Measurements from ENCODE around the gene SLC2A4RG. TPM values are rescaled to one million over a fixed set of nuclear protein-coding genes. Genes with fewer than 3 reads are reported as not detected.
A peak's percentile ranks its signal among the peaks of the same experiment; 100 is the strongest.

The SLC2A4RG gene
- total and polyA plus RNA-seq, 2 of the 13 experiments (the other 11 are each of a cell fraction or from before 2014, with no cell fraction given): 91.4 to 95.9 TPM

DNA sequence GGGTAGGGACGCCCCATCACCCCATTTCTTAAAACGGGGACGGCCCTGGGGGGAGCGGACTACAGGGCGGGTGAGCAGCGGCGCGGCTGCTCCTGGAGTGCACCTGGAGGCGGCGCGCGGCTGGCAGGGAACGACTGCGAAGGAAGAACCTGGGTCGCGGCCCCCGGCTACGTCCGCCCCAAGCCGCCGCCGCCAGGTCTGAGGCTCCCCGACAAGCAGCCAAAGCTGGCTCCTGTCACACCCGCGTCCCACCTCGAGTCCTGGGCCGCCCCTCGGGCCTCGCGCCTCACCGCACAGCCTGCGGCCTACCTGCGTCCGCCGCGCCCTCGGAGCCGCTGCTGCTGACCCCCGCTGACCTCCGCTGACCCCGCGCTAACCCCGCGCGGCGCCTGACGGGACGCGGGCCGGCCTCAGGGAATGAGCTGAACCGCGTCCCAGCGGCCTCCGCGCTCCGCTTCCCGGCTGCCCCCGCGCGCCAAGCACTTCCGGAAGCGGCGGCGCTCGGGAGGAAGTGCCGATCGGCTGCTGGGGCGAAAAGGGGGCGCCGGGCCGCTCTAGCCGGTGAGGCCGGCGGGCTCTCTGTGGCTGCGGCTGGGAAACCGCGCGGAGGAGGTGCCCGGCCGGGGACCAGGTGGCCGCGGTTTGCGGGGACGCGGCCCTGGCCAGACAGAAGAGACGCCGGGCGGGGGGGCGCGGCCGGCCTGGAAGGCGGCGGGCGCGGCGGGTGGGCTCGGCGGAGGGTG is 31.8 kb upstream of the SLC2A4RG start, which contains the start of the genes ARFRP1 and ZGPAT (continued):
- no peak for TF ChIP-seq ZNF383 (CRISPR knock-in tag; IDR thresholded peaks at IDR 0.05; ENCODE audit: borderline replicate concordance)
- peak; percentile 98 for TF ChIP-seq KDM5B (CRISPR knock-in tag; IDR thresholded peaks at IDR 0.05; ENCODE audit: borderline replicate concordance)
- no peak for TF ChIP-seq PHB2 (IDR thresholded peaks at IDR 0.05; ENCODE audit: partially characterized antibody)
- peak; percentile 63; the same call in 1 of the 2 replicates for TF ChIP-seq ZNF770 (CRISPR knock-in tag; IDR thresholded peaks at IDR 0.05)
- TF ChIP-seq GMEB1 (CRISPR knock-in tag; IDR thresholded peaks at IDR 0.05; ENCODE audit: borderline replicate concordance): peak; percentile 97
- TF ChIP-seq, protein P1, sequence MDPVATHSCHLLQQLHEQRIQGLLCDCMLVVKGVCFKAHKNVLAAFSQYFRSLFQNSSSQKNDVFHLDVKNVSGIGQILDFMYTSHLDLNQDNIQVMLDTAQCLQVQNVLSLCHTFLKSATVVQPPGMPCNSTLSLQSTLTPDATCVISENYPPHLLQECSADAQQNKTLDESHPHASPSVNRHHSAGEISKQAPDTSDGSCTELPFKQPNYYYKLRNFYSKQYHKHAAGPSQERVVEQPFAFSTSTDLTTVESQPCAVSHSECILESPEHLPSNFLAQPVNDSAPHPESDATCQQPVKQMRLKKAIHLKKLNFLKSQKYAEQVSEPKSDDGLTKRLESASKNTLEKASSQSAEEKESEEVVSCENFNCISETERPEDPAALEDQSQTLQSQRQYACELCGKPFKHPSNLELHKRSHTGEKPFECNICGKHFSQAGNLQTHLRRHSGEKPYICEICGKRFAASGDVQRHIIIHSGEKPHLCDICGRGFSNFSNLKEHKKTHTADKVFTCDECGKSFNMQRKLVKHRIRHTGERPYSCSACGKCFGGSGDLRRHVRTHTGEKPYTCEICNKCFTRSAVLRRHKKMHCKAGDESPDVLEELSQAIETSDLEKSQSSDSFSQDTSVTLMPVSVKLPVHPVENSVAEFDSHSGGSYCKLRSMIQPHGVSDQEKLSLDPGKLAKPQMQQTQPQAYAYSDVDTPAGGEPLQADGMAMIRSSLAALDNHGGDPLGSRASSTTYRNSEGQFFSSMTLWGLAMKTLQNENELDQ (CRISPR knock-in tag; IDR thresholded peaks at IDR 0.05; ENCODE audit: borderline replicate concordance): 0 out of 2 replicates have a peak, but pooled peaks have one; percentile 21
- TF ChIP-seq TEAD2 (CRISPR knock-in tag; IDR thresholded peaks at IDR 0.05): peak; percentile 90
- no peak for TF ChIP-seq ZBTB1 (CRISPR knock-in tag; IDR thresholded peaks at IDR 0.05; ENCODE audit: borderline replicate concordance)
- peak; percentile 84 for TF ChIP-seq TEF (CRISPR knock-in tag; IDR thresholded peaks at IDR 0.05)
- peak; percentile 35; the same call in 1 of the 2 replicates for TF ChIP-seq SNAI1 (CRISPR knock-in tag; IDR thresholded peaks at IDR 0.05; ENCODE audit: borderline replicate concordance)
- peak; percentile 81 for TF ChIP-seq SIN3B (IDR thresholded peaks at IDR 0.05; ENCODE audit: low read length)
- TF ChIP-seq SP4 (CRISPR knock-in tag; IDR thresholded peaks at IDR 0.05): peak; percentile 66
- TF ChIP-seq ZHX1 (CRISPR knock-in tag; IDR thresholded peaks at IDR 0.05; ENCODE audit: low read depth): peak; percentile 94; the same call in 1 of the 2 replicates
- TF ChIP-seq ZNF615 (CRISPR knock-in tag; IDR thresholded peaks at IDR 0.05; ENCODE audit: borderline replicate concordance): no peak
- TF ChIP-seq DNMT3B (CRISPR knock-in tag; conservative IDR thresholded peaks at IDR 0.05): no peak; the same call in 1 of the 2 replicates
- TF ChIP-seq ZNF382 (CRISPR knock-in tag; IDR thresholded peaks at IDR 0.05; ENCODE audit: borderline replicate concordance): no peak

Data from HepG2 (cell line).